Measurements from ENCODE around the gene CRB2. TPM values are rescaled to one million over a fixed set of nuclear protein-coding genes. Genes with fewer than 3 reads are reported as not detected.
"Not testable (repeated sequence)": the region's sequence is repeated elsewhere in the genome, so short reads cannot be mapped to it uniquely, and the experiment has no call there.

The CRB2 gene
- total RNA-seq, 1 experiment from 2014 or later, result 0.08 TPM

DNA sequence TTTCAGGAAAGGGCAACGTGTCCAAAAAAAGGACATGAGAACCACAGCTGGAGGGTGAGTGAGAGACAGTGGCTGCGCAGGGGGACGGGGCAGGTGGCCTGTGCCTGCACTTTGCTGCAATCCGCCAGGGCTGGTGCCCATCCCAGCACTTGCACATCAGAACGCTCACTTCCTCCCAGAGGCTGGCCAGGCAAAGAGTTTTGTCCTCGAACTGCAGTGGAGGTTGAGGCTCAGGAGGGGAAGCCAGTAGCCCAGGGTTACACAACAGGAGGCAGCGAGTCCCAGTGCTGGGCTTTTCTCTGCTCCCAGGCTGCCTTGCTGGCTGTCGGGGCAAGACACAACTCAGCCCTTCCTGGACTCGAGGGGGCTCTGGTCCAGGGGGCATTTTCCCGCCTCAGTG lies 33.1 kb downstream of the CRB2 start:
- no peaks in the 10 kb centered on the region for H3K27me3 ChIP-seq
- H3K27ac ChIP-seq, result no peak overlapping the region
- H3K9me3 ChIP-seq (replicated peaks), result no peaks in the 10 kb centered on the region
- no peak for DNase-seq
- no peaks in the 10 kb centered on the region for H3K36me3 ChIP-seq
- H3K4me1 ChIP-seq, result peaks cover under 1% of the 10 kb centered on the region
- no peak overlapping the region for H3K4me3 ChIP-seq

DNA sequence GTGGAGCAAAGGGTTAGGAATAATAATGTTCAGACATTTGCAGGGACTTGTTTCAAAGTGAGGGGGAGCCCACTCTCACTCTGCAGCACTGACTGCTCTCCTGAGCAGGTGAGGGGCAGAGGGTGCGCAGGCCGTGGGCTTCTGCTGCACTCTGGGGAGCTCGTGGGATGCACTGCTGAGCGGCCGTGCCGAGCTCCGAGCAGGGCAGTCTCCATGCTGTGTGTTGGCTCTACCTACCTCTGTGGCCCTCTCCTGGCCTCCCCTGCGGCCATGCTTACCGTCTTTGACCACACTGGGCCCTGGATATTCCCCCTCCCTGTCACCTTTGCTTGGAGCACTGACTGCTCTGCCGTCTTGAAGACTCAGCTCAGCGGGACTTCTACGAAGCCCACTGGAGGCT lies 33.7 kb downstream of the CRB2 start:
- H3K27me3 ChIP-seq, result no peaks in the 10 kb centered on the region
- no peak for DNase-seq
- H3K36me3 ChIP-seq, result no peaks in the 10 kb centered on the region
- no peak overlapping the region for H3K4me3 ChIP-seq
- H3K9me3 ChIP-seq (replicated peaks), result no peaks in the 10 kb centered on the region
- H3K4me1 ChIP-seq, result peaks cover 7% of the 10 kb centered on the region
- no peak overlapping the region for H3K27ac ChIP-seq

DNA sequence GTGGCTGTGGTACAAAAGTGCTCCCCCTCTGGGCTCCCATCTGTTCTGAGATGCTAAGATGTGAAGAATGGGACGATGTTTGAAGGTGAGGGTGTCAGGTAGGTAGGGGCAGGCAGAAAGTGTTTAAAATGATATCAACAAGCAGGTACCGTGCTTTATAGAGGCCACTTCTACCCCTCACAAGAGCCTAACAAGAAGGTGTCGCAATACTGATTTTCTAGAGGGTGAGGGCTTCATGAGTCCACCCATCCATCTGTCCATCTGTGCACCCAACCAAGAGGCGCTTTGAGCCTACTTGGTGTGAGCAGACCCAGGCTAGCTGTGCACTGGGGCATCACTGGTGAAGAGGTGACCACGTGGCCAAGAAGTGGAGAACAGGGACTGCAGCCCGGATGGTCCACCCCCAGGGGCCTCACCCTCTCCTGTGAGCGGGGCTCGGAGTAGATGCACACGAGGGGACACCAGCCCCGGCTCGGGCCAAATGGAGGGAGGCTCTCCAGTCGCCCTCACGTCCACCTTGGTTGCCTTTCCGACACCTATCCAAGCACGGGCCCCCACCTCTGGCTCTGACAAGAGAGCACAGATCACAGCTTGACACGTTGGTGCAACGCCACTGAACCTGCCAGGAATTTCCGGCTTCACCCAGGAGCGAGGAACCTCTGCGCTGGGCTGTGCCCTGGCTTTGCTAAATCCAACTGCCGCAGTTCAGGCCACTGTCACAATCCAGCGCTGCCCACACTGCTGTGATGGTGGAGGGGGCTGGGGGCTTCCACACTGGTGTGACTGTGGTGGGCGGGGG lies 34.5 kb downstream of the CRB2 start:
- Histone ChIP-seq H3K27ac (no peak overlapping the region), H3K27me3 (no peaks in the 10 kb centered on the region), H3K4me3 (no peak overlapping the region), H3K36me3 (no peaks in the 10 kb centered on the region), H3K9me3 (replicated peaks) (no peaks in the 10 kb centered on the region), H3K4me1 (peaks cover 15% of the 10 kb centered on the region)
- DNase-seq, result no peak

GRCh38 chr9:123391233-123391632 lies 35.2 kb downstream of the CRB2 start:
- Histone ChIP-seq H3K9me3 (replicated peaks) (no peaks in the 10 kb centered on the region), H3K27me3 (no peaks in the 10 kb centered on the region), H3K4me1 (peaks cover 19% of the 10 kb centered on the region), H3K4me3 (no peak overlapping the region), H3K27ac (no peak overlapping the region), H3K36me3 (no peaks in the 10 kb centered on the region)
- DNase-seq, result no peak

GRCh38 chr9:123391946-123392345 lies 35.9 kb downstream of the CRB2 start:
- DNase-seq, result no peak
- Histone ChIP-seq H3K27me3 (no peaks in the 10 kb centered on the region), H3K4me1 (peaks cover 19% of the 10 kb centered on the region), H3K4me3 (no peak overlapping the region), H3K9me3 (replicated peaks) (no peaks in the 10 kb centered on the region), H3K36me3 (no peaks in the 10 kb centered on the region), H3K27ac (no peak overlapping the region)

DNA sequence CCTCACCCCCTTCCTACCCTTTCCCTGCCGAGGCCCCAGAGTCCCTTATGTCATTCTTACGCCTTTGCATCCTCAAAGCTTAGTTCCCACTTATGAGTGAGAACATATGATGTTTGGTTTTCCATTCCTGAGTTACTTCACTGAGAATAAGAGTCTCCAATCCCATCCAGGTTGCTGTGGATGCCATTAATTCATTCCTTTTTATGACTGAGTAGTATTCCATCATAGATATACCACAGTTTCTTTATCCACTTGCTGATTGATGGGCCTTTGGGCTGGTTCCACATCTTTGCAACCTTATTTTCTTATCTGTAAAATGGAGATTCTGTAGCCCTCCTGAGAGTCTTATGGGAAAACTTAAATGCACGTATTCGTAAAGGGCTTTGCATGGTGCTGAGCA lies 36.8 kb downstream of the CRB2 start:
- H3K9me3 ChIP-seq (replicated peaks), result no peaks in the 10 kb centered on the region
- no peaks in the 10 kb centered on the region for H3K36me3 ChIP-seq
- no peak overlapping the region for H3K4me3 ChIP-seq
- H3K4me1 ChIP-seq, result peaks cover 19% of the 10 kb centered on the region
- H3K27me3 ChIP-seq, result no peaks in the 10 kb centered on the region
- DNase-seq, result no peak
- H3K27ac ChIP-seq, result no peak overlapping the region

DNA sequence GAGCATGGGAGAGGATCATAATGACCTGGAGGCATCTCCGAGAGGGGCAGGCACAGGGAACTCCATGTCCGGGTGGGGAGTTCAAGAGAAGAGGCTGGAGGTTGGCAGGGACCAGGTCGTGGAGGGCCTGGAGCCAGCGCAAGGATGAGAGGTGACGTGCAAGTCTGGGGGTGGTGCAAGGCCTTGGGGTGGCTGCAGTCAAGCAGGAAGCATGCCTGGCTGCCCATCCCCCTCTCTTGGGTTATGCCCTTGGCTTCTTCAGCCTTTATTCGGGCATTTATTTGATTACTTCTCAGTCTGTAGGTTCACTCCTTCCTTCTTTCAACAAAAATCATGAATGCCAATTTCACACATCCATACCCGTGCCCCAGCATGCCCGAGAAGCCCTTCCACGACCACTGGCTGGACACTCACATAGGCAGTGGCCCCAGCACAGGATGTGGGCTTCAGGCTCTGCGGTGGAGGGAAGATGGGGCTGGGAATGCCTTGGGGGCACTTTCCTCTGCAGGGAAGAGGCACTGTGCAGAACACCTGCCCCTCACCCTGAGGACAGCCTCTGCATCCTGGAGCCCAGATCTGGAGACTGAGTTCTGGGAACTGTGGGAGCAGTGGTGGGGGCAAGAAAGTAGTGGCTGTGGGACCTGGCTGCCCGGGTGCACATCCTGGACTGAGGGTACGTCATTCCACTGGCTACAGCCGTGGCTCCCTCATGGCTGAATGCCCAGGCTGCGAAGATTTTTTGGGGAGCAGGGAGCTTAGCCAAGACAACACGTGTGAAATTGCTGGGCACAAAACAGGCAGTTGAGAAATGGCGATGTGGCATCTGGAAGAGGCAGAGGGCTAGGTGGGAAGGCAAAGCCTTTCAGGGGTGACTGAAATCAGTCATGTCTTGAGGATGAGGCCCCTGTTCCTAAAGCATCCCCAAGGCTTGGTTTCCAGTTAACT lies 38.6 kb downstream of the CRB2 start:
- DNase-seq, result peak; percentile 49 to 60

GRCh38 chr9:123395276-123395688 lies 39.3 kb downstream of the CRB2 start:
- peak; percentile 89 to 93 for DNase-seq
- H3K4me1 ChIP-seq, result peaks cover 19% of the 10 kb centered on the region

More for the DNA sequence above, 38.6 kb downstream of the CRB2 start:
- no peaks in the 10 kb centered on the region for H3K36me3 ChIP-seq
- no peaks in the 10 kb centered on the region for H3K9me3 ChIP-seq (replicated peaks)
- no peak overlapping the region for H3K4me3 ChIP-seq
- no peaks in the 10 kb centered on the region for H3K27me3 ChIP-seq
- H3K27ac ChIP-seq, result peak overlapping the region; percentile 29
- peaks cover 19% of the 10 kb centered on the region for H3K4me1 ChIP-seq

GRCh38 chr9:123395689-123396511 lies 39.9 kb downstream of the CRB2 start:
- Histone ChIP-seq H3K27me3 (no peaks in the 10 kb centered on the region), H3K27ac (peak overlapping the region; percentile 29; the same call in 1 of the 2 replicates), H3K4me3 (no peak overlapping the region), H3K4me1 (peaks cover 19% of the 10 kb centered on the region), H3K36me3 (no peaks in the 10 kb centered on the region), H3K9me3 (replicated peaks) (no peaks in the 10 kb centered on the region)
- DNase-seq, result no peak

More at GRCh38 chr9:123395276-123395688, 39.3 kb downstream of the CRB2 start:
- H3K27ac ChIP-seq, result peak overlapping the region; percentile 29
- H3K4me3 ChIP-seq, result no peak overlapping the region
- H3K36me3 ChIP-seq, result no peaks in the 10 kb centered on the region
- no peaks in the 10 kb centered on the region for H3K27me3 ChIP-seq
- no peaks in the 10 kb centered on the region for H3K9me3 ChIP-seq (replicated peaks)

- H3K4me3 ChIP-seq, result no peak overlapping the region
- no peak overlapping the region for H3K27ac ChIP-seq
- H3K36me3 ChIP-seq, result no peaks in the 10 kb centered on the region
- peaks cover 19% of the 10 kb centered on the region for H3K4me1 ChIP-seq
- DNase-seq, result no peak
- no peaks in the 10 kb centered on the region for H3K9me3 ChIP-seq (replicated peaks)
- H3K27me3 ChIP-seq, result no peaks in the 10 kb centered on the region
Observed at GRCh38 chr9:123397975-123398374, 42.0 kb downstream of the CRB2 start.

GRCh38 chr9:123398938-123399337 lies 42.9 kb downstream of the CRB2 start:
- not testable (repeated sequence) for H3K27ac ChIP-seq; H3K9me3 ChIP-seq (replicated peaks); DNase-seq; H3K4me3 ChIP-seq; H3K36me3 ChIP-seq; H3K27me3 ChIP-seq
- H3K4me1 ChIP-seq, result peaks cover 19% of the 10 kb centered on the region

GRCh38 chr9:123399803-123400378 lies 43.9 kb downstream of the CRB2 start:
- H3K4me1 ChIP-seq, result peaks cover 10% of the 10 kb centered on the region
- peak; percentile 45 to 53 for DNase-seq
- no peak overlapping the region for H3K4me3 ChIP-seq
- no peaks in the 10 kb centered on the region for H3K36me3 ChIP-seq
- H3K27ac ChIP-seq, result no peak overlapping the region
- H3K27me3 ChIP-seq, result no peaks in the 10 kb centered on the region
- no peaks in the 10 kb centered on the region for H3K9me3 ChIP-seq (replicated peaks)

DNA sequence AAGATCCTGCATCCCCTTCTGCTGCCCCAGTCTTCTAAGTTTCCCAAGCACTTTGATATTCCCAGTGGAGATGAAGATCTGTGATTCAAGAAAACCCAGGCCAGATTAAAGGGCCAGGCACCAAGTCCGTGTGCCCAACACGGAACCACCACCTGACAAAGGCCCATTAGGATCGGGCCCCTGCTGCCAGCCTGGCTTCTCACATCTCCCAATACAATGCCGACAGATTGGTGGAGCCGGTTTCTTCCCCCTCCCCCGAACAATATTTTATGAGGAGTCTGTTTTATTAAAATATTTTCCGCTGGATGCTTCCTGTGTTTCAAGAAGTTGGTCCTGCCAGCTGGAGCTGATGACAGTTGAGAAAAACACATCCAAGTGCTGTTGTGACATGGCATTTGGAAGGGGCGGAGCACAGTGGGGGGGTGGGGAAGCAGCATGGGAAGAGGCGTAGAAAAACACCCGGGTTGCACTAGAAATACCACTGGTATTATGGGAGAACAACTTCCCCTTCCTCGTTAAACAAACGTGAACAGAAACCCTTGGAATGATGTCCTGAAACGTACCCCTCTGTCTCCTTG lies 45.0 kb downstream of the CRB2 start:
- Histone ChIP-seq H3K4me1 (peaks cover 1% of the 10 kb centered on the region), H3K9me3 (replicated peaks) (no peaks in the 10 kb centered on the region), H3K4me3 (no peak overlapping the region), H3K27ac (no peak overlapping the region), H3K27me3 (no peaks in the 10 kb centered on the region), H3K36me3 (no peaks in the 10 kb centered on the region)
- DNase-seq, result no peak

All from SJCRH30 (cell line).